ENCODE data around the gene MCM5.

The MCM5 gene

DNA sequence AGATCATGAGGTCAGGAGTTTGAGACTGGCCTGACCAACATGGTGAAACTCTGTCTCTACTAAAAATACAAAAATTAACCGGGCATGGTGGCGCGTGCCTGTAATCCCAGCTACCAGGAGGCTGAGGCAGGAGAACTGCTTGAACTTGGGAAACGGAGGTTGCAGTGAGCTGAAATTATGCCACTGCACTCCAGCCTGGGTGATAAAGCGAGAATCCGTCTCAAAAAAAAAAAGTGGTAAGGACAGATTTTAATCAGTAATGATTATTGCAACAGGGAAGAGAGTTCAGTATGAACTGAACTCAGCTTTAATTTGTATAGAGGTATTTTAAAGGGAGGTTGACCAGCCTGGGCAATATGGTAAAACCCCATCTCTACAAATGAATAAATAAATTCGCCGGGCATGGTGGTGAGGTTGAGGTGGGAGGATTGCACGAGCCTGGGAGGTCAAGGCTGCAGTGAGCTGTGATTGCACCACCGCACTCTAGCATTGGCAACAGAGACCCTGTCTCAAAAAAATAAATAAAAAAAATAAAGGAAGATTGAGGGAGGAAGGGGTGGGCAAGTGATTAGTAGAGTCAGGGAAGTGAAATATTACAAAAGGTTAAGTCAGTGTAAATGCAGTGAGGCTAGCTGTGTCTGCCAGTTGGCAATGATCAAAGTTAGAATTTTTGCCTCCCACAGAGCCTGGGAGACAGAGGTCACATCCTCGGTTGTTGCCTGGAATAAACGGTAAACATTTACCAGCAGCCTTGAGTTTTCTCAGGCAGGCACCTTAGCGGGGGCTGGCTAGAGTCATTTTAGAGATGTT lies 2.6 kb upstream of the MCM5 start:
- no peak for DNase-seq (ENCODE audit: low read depth in 1 of 2, low spot score in 1 of 2)
- in situ Hi-C loops (cut with HindIII; ENCODE audit: low pct_unique_long_range_greater_than_20kb, low sequenced_read_pairs), result no loop called here
- no peak for TF ChIP-seq JUND (IDR thresholded peaks at IDR 0.05; ENCODE audit: low read depth)

DNA sequence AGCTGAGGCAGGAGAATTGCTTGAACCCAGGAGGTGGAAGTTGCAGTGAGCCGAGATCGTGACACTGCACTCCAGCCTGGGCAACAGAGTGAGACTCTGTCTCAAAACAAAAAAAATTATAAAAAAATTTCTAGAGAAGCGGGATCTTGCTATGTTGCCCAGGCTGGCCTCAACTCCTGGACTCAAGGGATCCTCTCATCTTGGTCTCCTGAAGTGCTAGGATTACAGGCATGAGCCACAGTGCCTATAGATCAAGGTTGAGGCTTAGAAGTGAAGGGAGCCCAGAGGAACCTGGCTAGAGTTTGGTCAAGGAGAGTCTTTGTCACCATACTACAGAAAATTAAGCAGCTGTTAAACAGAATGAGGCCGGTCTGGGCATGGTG lies 1.4 kb upstream of the MCM5 start:
- TF ChIP-seq JUND (IDR thresholded peaks at IDR 0.05; ENCODE audit: low read depth), result no peak
- in situ Hi-C loops (cut with HindIII; ENCODE audit: low pct_unique_long_range_greater_than_20kb, low sequenced_read_pairs), result no loop called here
- no peak for DNase-seq (ENCODE audit: low read depth in 1 of 2, low spot score in 1 of 2)

DNA sequence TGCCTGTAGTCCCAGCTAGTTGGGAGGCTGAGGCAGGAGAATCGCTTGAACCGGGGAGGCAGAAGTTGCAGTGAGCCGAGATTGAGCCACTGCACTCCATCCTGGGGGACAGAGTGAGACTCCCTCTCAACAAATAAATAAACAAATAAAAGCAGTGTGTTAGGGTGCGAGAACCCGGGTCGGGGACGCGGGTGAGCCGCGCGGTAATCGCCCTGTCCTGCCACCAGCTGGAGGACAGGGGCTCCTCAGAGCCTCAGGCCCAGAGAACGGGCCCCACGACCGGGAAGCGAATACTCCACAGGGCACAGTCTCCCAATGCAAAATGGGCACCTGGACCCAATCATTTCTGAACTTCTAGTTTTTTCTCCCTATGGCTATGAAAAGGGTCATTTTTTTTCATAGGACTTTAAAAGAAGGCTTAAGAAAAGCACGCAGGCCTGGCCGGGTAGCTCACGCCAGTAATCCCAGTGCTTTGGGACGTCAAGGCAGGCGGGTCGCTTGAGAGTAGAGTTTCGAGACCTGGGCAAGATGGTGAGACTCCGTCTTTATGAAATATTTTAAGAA lies 744 bp upstream of the MCM5 start:
- TF ChIP-seq JUND (IDR thresholded peaks at IDR 0.05; ENCODE audit: low read depth), result no peak
- in situ Hi-C loops (cut with HindIII; ENCODE audit: low pct_unique_long_range_greater_than_20kb, low sequenced_read_pairs), result no loop called here
- no peak for DNase-seq (ENCODE audit: low read depth in 1 of 2, low spot score in 1 of 2)

DNA sequence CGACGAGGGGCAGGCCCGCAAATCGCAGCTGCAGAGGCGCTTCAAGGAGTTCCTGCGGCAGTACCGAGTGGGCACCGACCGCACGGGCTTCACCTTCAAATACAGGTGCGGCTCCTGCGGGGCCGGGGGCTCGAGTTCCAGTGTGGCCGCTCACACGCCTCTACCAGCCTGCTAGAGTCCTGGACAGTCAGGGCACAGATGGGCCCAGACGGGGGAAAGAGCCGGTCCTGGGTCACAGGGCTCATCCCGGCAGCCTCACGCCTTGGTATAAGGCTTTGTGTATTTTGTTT lies 506 bp downstream of the MCM5 start:
- no peak for DNase-seq (ENCODE audit: low read depth in 1 of 2, low spot score in 1 of 2)
- in situ Hi-C loops (cut with HindIII; ENCODE audit: low pct_unique_long_range_greater_than_20kb, low sequenced_read_pairs), result no loop called here
- no peak for TF ChIP-seq JUND (IDR thresholded peaks at IDR 0.05; ENCODE audit: low read depth)

DNA sequence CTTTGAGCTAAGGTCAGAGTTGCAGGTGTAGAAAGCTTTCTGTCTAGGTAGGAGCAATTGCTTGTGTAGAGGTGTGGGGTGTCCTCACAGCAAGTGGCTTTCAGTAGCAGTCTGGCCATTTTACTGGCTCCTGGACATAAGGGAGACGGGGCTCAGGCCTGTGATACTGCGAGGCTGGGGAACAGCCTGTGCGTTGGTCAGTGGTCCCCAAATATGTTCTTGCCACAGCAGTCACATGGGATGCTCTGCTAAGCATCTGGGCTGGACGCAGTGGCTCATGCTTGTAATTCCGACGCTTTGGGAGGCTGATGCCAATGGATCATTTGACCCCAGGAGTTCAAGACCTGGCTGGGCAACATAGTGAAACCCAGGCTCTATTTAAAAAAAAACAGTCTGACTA lies 1.9 kb downstream of the MCM5 start:
- DNase-seq (ENCODE audit: low read depth in 1 of 2, low spot score in 1 of 2), result no peak
- in situ Hi-C loops (cut with HindIII; ENCODE audit: low pct_unique_long_range_greater_than_20kb, low sequenced_read_pairs), result no loop called here
- TF ChIP-seq JUND (IDR thresholded peaks at IDR 0.05; ENCODE audit: low read depth), result no peak

DNA sequence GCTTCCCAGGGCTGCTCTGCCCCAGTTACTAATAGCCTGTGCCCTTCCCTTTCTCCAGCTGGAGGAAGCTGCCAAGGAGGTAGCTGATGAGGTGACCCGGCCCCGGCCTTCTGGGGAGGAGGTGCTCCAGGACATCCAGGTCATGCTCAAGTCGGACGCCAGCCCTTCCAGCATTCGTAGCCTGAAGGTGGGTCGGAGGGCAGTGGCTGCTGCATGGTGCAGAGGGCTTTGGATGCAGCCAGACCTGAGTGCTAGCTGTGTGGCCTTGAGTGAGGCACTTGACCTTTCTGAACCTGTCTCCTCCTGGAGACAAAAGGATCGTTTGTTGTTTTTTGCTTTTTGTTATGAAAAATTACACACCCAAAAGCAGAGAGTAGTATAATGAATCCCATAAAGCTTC lies 3.4 kb downstream of the MCM5 start:
- in situ Hi-C loops (cut with HindIII; ENCODE audit: low pct_unique_long_range_greater_than_20kb, low sequenced_read_pairs), result no loop called here
- DNase-seq (ENCODE audit: low read depth in 1 of 2, low spot score in 1 of 2), result no peak
- TF ChIP-seq JUND (IDR thresholded peaks at IDR 0.05; ENCODE audit: low read depth), result no peak

DNA sequence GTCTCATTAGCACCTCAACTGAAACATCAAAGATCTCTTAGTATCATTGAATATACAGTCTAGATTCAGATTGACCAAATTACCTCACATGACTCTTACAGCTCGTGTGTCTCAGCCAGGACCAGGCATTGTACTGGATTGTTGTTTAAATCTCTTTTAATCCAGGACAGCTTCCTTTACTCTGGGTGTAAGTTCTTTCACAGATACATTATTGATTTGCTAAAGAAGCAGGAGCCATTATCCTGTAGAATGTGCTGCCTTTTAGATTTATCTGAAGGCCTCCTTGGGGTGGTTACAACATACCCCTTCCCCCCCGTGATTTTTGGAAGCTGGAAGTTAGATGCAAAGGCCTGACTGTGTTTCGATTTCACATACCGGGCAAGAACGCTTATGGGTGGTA lies 4.2 kb downstream of the MCM5 start:
- in situ Hi-C loops (cut with HindIII; ENCODE audit: low pct_unique_long_range_greater_than_20kb, low sequenced_read_pairs), result no loop called here
- TF ChIP-seq JUND (IDR thresholded peaks at IDR 0.05; ENCODE audit: low read depth), result no peak
- DNase-seq (ENCODE audit: low read depth in 1 of 2, low spot score in 1 of 2), result no peak

DNA sequence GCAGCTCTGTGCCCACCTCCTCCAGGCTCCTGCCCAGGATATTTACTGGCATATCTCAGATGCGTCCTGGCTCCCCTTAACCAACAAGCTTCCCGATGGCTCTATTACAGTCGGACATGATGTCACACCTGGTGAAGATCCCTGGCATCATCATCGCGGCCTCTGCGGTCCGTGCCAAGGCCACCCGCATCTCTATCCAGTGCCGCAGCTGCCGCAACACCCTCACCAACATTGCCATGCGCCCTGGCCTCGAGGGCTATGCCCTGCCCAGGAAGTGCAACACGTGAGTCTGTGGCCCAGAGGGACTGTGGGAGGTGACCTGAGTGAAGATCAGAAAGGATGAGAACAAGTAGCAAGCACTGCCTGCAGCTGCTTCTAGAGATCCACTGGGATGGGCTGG lies 6.5 kb downstream of the MCM5 start:
- in situ Hi-C loops (cut with HindIII; ENCODE audit: low pct_unique_long_range_greater_than_20kb, low sequenced_read_pairs), result no loop called here
- no peak for TF ChIP-seq JUND (IDR thresholded peaks at IDR 0.05; ENCODE audit: low read depth)
- no peak for DNase-seq (ENCODE audit: low read depth in 1 of 2, low spot score in 1 of 2)

DNA sequence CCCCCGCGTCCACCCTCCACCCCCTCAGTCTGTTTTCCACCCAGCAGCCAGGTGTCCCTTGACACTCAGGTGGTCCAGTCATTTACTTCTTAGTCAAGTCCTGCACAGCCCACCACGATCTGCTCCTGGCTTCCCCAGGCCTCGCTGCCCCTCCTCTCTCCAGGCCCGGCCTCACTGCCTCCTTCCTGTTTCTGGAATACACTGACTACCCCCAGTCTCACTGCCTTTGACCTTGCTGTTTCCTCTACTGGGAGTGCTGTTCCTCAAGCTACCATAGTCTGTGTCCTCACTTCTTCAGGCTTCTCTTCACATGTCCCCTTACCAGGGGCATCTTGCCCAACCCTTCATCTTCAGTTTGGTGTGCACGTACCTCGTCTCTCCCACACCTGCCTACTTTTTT lies 7.4 kb downstream of the MCM5 start:
- in situ Hi-C loops (cut with HindIII; ENCODE audit: low pct_unique_long_range_greater_than_20kb, low sequenced_read_pairs), result no loop called here
- no peak for TF ChIP-seq JUND (IDR thresholded peaks at IDR 0.05; ENCODE audit: low read depth)
- no peak for DNase-seq (ENCODE audit: low read depth in 1 of 2, low spot score in 1 of 2)

DNA sequence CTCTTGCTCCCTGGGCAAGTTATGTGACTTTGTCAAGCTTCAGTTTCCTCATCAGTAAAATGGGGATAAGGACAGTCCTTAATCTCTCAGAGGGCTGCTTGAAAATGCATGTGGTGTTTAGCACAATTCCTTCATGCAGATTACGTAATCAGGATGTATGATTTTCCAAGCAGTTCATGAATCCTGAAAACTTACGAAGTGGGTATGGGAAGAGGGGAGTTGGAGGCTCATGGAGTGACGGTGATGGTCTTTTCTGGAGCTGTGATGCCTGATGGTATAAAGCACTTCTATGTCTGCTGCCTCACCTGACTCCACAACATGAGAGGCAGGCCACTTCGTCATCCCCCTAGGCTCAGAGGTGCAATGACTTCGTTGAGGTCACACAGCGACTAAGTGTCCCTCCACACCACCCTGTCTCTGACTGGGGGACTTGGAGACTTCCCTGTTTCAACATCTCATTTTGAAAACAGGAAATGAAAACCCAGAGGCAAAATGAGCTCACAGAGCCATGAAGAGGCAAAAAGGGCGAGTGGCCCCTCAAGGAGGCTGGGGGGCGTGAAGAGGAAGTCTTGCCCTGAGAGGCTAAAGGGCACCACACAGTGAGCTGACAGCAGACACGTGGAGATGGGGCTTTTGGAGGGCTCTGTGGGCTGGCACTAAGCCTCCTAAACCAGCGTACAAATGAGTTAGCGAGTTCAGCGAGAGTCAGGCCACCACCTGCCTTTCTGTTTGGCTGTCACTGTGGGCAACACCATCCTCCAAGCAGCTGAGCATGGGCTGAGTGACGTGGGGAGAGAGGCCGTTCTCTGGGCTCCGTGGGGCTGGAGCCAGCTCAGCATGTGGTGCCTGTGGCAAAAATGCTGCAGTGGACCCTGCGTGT lies 10.1 kb downstream of the MCM5 start:
- DNase-seq (ENCODE audit: low read depth in 1 of 2, low spot score in 1 of 2), result no peak
- TF ChIP-seq JUND (IDR thresholded peaks at IDR 0.05; ENCODE audit: low read depth), result no peak
- in situ Hi-C loops (cut with HindIII; ENCODE audit: low pct_unique_long_range_greater_than_20kb, low sequenced_read_pairs), result no loop called here

DNA sequence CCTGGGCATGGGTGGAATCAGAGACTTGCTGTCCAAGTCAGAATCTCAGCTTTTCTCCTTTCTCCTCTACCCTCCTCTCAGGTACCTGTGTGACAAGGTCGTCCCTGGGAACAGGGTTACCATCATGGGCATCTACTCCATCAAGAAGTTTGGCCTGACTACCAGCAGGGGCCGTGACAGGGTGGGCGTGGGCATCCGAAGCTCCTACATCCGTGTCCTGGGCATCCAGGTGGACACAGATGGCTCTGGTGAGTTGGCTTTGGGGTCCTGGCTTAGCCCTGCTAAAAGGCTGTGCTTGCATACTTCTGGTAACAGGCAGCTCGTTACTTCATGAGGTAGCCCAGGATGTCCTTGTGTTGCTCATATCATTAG lies 10.7 kb downstream of the MCM5 start:
- TF ChIP-seq JUND (IDR thresholded peaks at IDR 0.05; ENCODE audit: low read depth), result no peak
- in situ Hi-C loops (cut with HindIII; ENCODE audit: low pct_unique_long_range_greater_than_20kb, low sequenced_read_pairs), result no loop called here
- DNase-seq (ENCODE audit: low read depth in 1 of 2, low spot score in 1 of 2), result no peak

DNA sequence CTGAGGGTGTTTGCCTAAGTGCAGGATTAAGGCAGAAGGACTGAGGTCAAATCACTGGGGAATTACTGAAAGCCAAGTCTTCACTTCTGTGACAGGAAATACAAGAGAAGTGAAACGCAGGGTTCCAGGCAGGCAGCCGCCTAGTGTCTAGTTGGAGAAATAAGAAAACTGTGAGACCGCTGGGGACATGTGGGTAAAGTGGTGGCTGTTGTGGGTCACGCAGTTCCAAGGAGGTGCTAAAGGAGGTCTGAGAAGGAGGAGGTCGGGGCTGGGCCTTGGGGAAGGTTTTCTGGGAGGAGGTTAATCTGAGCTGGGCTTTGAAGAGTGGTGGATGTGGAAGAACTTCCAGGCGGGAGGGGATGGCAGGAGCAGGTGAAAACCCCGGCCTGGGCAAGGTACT lies 11.2 kb downstream of the MCM5 start:
- in situ Hi-C loops (cut with HindIII; ENCODE audit: low pct_unique_long_range_greater_than_20kb, low sequenced_read_pairs), result no loop called here
- no peak for DNase-seq (ENCODE audit: low read depth in 1 of 2, low spot score in 1 of 2)
- TF ChIP-seq JUND (IDR thresholded peaks at IDR 0.05; ENCODE audit: low read depth), result no peak

DNA sequence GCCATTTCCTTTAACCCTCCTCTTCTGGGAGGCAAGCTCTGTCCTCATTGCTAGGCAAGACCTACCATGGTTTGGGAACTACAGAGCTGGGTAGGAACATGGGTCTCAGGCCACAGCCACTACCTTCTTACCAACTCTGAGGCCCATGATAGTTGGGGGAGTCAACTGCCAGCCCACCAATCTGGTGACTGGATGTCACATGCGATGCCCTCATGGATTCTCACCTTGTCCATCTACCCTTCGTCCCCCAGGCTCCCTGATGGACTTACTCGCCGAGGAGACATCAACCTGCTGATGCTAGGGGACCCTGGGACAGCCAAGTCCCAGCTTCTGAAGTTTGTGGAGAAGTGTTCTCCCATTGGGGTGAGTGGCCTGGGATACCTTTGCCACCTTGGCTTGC lies 13.7 kb downstream of the MCM5 start:
- no peak for DNase-seq (ENCODE audit: low read depth in 1 of 2, low spot score in 1 of 2)
- TF ChIP-seq JUND (IDR thresholded peaks at IDR 0.05; ENCODE audit: low read depth), result no peak
- in situ Hi-C loops (cut with HindIII; ENCODE audit: low pct_unique_long_range_greater_than_20kb, low sequenced_read_pairs), result no loop called here
